Astrocyte of the spinal cord (primary cell): ENCODE measurements around the gene CPA5.

Experiments used
- DNase-seq: peaks from one replicate; pipeline ENCODE4 v3.0.0; 2011; ENCODE audit warnings: low read depth, low spot score
- H3K4me3 ChIP-seq: 2 replicates; pipeline ENCODE4 v1.5.1; 2011; ENCODE audit warnings: low read depth, mild to moderate bottlenecking, low read length, moderate library complexity
- CTCF ChIP-seq: IDR thresholded peaks from 2 replicates; pipeline ENCODE4 v1.5.1; 2012; ENCODE audit warnings: low read depth, mild to moderate bottlenecking, low read length, inconsistent platforms
- in situ Hi-C: cut with HindIII; loops from 2 replicates; pipeline ENCODE4 v1.10.0; 2017; ENCODE audit warnings: low sequenced_read_pairs

The CPA5 gene

GRCh38 chr7:130301501-130302020, 43.1 kb upstream of the CPA5 start:
- no peak for DNase-seq
- no peak for TF ChIP-seq CTCF
- in situ Hi-C loops = no loop called here
- H3K4me3 ChIP-seq = no peak overlapping the region

GRCh38 chr7:130302649-130303048, 42.0 kb upstream of the CPA5 start:
- in situ Hi-C loops = no loop called here
- DNase-seq = no peak
- no peak for TF ChIP-seq CTCF
- no peak overlapping the region for H3K4me3 ChIP-seq

GRCh38 chr7:130303127-130303526, 41.5 kb upstream of the CPA5 start:
- no peak for TF ChIP-seq CTCF
- H3K4me3 ChIP-seq = no peak overlapping the region
- in situ Hi-C loops = no loop called here
- no peak for DNase-seq

- no peak for TF ChIP-seq CTCF
- no peak overlapping the region for H3K4me3 ChIP-seq
- DNase-seq = no peak
- in situ Hi-C loops = no loop called here
Measured at GRCh38 chr7:130303551-130303950, 41.1 kb upstream of the CPA5 start.

- no peak for TF ChIP-seq CTCF
- DNase-seq = no peak
- in situ Hi-C loops = no loop called here
- H3K4me3 ChIP-seq = no peak overlapping the region
Measured at GRCh38 chr7:130303982-130304381, 40.6 kb upstream of the CPA5 start.

- TF ChIP-seq CTCF = no peak
- no peak for DNase-seq
- no peak overlapping the region for H3K4me3 ChIP-seq
- in situ Hi-C loops = no loop called here
Measured at GRCh38 chr7:130304878-130305277, 39.7 kb upstream of the CPA5 start.

- no peak for TF ChIP-seq CTCF
- H3K4me3 ChIP-seq = no peak overlapping the region
- DNase-seq = no peak
- in situ Hi-C loops = no loop called here
Measured at GRCh38 chr7:130305433-130306042, 39.1 kb upstream of the CPA5 start.
